SHP77 treated with DMSO at 0.1 percent for 48 hours (cell line): ENCODE results near the gene SIAH3.
"Not testable (repeated sequence)": the region's sequence is repeated elsewhere in the genome, so short reads cannot be mapped to it uniquely, and the experiment has no call there.

ENCODE experiments used
- DNase-seq: peaks from one replicate; lab custom pipeline; 2025; lab: John Stamatoyannopoulos, UW

Gene SIAH3

DNA sequence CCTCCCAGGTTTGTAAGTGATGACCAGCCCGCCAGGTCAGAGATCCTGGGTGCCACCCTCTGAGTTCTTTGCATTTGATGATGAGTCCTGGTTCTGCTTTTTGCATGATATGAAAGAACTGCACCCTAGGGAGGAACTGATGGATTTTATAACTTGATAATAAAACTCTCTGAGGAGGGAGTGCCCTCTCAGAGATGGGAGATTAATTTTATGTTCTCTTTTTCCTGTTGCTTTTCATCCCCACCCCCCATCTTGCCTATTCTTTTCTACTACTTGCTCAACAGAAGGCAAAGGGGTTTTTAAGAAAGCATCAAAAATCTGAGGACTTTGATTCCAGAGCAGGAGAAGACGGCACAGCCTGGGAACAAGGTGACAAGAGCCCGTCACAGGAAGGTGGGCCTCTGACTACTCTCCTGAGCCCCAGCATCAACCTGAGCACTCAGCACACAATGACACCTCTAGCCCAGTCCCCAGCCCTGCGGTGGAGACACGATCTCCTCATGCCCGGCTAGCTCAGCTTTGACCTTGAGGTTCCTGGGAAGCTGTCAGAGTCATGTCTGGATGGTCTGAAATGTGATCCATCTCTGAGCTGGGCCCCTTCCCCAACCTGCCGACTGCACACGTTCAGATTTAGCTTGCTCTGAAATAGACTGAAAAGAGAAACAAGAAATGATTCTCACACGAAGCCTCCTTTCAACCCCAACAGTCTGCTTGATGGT, 69.1 kb downstream of the SIAH3 start:
- no peak for DNase-seq

DNA sequence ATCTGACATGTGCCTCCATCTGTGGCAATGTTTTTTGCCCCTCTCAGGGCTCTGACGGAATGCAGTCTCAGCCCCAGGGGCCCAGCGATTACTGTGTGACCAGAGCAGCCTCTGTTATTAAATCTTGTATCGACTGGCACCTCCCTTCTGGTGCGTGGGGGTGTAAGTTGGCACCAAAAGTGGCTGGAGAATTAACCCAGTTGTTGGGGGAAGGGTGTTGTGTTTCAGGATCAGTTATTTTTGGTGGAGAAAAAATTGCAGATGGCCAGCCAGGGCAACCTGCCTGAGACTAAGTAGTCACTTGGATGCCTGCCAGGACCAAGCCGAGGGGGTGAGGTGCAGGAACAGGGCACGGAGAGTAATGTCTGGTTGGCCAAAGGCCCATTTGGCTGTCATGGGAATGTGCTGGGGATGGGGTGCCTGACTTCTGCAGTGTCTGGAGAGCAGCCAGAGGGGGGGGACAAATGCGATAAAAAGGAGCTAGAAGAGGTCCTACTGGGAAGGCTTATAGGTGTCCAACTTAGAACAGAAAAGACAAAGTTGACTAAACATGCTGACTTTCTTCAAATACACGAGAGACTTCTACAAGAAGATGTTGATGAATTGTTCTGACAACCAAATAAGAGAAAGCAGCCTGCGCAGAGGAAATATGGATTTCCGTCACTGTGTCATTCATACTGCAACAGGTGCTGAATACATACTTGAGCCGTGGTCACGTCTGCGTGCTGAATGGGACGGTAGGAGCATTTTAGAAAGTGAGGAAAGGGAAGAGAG, 69.8 kb downstream of the SIAH3 start:
- DNase-seq: peak; percentile 69

DNA sequence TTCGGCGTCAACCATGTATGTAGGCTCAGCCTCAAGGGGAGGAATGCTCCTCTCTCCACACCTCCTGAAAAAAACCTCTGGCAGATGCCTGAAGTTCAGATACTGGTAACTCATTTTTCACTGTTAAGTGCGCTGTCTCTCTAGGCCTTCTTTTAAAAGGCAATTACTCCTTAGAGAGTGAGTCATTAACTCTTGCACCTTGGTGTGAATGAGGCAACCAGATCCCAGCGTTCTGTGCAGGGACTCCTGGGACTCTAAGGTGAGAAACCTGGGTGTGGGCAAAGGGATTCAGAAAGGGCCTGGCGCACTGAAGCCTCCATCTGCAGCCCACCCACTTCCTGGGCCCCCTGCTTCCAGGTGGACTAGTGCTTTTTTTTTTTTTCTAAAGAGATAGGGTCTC, 71.7 kb downstream of the SIAH3 start:
- no peak for DNase-seq

DNA sequence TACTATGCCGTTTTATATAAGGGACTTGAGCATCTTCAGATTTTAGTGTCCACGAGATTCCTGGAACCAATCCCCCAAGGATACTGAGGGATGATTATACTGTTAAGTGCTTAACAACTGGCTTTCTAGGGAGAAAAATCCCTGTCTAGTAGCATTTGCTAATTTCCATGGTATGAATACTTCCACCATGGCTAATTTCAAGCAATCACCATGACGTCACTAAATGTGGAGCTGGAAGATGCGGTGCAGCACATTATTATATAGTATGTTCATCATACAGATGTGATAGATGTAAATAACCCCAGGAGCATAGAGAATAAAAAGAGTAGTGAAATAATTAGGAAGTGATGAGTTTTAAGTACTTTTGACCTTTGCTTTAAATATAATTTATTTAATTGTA, 72.7 kb downstream of the SIAH3 start:
- DNase-seq: no peak

DNA sequence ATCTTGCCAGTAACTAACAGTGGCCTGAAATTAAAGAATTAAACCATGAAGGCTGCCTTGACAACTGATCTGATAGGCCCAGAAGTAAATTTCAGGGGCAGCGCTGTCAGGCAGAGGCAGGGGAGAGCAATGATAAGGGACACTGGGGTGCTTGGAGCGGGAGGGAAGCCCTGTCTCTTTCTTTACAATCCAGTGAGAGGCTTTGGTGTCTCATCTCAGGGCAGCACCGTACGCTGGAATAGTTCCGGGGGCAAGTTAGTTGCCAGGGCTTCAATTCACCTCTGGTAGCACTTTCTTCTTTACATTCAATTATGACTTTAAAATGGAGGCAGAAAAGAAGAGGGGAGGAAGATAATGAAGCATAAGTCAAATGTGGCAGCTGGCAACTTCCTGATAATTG, 74.8 kb downstream of the SIAH3 start:
- no peak for DNase-seq

DNA sequence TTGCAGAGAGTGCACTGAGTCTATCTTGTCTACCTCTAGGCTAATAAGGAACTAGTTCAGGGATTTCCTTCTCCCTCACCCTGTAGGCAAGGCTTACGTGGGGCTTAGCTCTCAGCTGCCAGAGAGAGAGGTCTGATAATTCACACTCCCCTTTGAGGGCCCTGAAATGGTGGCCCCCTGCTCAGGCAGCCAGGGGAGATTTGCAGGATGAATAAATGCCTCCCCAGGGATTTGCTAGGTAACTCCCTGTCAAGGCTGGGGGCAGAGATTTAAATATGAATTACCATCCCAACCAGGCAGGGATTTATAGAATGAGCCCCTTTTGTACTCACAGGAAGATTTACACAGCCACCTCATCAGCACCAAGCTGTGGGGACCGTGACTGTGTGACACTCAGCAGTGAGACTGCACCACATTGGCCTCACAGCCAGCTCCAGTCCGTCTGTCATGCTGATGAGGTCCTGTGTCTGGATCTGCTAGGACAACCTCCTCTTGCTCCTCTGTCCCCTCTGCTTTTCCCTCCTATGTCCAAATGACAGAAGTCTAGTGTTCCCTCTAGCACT, 76.1 kb downstream of the SIAH3 start:
- no peak for DNase-seq

DNA sequence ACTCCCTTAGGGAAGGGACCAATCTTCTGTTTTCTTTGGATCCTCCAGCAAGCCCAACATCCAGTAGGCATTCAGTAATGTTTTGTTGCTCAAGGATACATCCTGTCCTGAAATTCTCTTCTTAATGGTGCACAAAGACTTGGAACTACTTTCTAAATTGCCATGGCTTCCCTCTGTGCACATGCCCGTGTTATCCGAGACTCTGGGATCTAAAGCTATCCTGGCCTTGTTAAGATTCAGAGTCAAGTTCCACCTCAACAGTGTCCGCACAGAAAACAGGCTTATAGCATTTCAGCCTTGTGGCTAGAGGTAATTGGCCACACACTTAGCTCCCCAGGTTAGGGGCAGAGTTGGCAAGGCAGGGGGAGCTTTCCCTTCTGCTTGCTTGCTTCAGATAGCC, 77.6 kb downstream of the SIAH3 start:
- DNase-seq: no peak

DNA sequence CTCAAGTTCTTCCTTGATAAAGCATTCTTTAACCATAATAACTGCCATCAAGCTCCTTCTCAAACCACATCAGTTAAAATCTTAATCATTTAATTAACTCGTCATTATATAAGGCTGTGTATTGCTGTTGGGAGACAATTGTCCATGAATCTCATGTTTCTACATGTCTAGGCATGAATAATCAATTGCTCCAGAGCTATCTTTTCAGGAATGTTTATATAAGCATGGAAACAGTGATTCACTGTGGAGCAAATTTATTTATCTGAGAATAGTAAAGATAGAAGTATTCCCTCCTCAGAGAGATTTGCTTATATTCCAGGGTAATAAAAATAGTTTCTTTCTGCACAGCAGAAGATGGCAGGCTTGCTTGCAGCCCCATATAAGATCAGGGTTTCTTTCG, 78.3 kb downstream of the SIAH3 start:
- no peak for DNase-seq

DNA sequence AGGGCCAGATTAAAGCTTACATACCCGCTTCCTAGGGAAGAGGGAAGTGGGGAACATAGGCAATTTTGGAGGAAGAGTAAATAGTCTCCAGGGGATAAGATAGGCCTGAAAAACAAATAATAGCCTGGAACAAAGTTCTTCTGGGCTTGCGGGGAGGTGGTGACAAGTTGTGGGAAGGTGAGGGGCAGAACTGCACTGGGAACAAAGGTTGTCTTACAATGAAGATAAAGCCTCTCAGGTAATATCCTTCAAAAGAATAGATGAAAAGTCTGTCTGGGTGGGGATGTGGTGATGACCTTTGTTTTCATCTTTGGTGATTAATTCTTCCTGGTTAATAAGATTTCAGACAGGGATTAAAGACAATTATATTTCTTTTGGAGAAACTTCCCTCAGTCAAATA, 80.7 kb downstream of the SIAH3 start:
- DNase-seq: no peak

DNA sequence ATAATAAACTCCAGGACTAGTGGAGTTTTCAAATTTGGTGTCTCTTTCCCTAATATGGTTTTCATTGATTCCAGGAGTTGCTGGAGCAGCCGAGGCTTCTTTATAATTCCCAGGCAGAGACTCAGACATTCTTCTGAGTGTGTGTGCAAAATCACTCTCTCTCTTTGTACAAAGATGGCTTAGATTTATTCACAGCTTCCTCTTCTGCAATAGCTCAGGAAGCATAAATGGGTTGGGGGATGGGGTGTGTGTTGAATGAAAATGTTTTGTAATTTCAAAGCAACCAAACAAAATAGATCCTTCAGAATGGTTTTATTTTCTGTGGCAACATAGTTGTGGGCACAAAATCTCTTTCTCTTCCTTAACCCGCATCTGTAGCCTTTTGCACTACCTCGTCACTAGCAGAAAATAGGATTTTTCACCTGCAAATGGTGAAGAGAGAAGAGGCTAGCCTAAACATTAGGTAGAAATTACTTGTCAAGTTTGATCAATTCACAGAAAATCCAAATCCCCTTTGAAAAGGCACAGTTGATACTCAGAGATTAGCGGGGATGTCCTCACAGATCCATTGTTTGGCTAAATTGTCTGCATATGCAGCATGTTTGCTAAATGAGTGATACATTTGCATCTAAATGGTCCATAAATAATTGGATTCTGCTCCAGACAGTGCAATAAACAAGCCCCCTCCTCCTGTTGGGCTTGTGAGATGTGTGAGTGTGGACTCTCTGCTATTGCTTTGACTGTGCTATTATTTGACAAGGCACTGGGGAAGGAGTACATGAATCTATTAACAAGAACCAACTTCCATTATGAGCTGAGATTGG, 82.7 kb downstream of the SIAH3 start:
- no peak for DNase-seq

DNA sequence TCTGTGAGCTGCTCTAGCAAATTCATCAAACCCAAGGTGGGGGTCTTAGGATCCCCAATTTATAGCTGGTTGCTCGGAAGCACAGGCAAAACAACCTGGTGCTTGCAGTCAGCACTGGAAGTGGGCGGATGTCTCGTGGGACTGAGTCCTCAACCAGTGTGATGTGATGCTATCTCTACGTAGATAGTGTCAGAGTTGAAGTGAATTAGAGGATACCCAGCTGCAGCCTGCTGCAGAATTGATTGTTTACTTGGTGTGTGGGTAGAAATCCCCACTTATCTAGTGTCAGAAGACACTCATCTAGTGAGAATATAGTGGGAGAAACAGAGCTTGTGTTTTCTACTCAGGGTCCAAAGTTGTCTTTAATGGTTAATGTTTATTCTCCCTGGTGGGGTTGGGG, 86.1 kb downstream of the SIAH3 start:
- DNase-seq: no peak

DNA sequence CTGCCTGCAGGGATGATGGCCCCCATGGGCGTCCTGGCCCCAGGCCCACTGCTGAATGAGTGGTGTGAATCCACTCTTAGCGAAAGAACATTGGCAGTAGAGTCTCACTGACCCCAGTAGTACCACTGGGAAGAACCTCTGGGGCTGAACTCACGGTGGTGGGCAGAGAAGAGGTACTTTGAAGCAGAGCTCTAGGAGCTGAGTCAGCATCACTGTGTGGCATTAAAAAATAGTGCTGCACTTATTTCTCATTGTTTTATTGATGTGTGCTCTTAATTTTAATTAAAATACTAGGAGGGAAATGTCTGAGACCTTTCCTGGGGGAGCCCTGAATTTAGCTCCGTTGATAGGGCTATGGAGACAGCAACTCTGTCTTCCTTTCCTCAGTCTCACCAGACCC, 88.1 kb downstream of the SIAH3 start:
- DNase-seq: no peak

DNA sequence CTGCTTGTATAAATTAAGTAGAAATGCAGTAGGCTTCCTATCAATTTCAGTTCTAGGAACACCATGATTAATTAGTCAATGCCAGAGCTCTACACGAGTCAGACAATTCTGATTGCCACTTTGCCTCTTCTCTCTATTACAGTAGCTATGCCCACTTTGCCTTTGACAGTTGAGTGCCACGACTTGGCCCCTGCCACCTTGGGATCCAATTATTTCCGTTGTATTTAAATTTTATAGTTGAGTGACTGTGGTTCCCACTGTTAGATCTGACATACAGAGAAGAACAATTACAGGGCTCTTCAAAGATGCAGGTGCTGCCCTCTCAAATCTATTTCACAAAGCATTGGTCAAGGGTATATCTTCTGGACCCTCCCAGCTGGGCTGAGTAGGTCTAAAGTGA, 94.0 kb downstream of the SIAH3 start:
- not testable (repeated sequence) for DNase-seq

DNA sequence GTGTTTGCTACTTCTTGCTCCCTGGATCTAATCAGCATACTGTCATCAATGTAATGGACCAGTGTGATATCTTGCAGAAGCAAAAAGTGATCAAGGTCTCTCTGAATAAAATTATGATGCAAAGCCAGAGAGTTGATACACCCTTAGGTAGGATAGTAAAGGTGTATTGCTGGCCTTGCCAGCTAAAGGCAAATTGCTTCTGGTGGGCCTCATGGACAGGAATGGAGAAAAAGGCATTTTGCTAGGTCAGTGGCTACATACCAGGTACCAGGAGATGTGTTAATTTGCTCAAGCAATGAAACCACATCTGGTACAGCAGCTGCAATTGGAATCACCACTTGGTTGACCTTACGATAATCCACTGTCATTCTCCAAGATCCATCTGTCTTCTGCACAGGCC, 95.1 kb downstream of the SIAH3 start:
- DNase-seq: not testable (repeated sequence)

DNA sequence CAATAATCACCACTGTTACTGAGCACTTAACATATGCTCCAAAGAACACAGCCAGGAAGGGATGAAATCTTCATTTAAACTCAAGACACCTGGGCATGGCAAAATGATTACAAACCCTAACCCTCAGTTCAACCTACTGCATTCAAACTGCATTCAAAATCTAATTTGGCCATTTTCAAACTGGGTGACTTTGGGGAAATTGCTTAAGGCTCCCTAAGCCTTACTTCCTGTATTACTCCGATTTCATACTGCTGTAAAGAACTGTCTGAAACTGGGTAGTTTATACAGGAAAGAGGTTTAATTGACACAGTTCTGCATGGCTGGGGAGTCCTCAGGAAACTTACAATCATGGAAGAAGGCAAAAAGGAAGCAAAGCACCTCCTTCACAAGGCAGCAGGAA, 99.0 kb downstream of the SIAH3 start:
- DNase-seq: no peak

DNA sequence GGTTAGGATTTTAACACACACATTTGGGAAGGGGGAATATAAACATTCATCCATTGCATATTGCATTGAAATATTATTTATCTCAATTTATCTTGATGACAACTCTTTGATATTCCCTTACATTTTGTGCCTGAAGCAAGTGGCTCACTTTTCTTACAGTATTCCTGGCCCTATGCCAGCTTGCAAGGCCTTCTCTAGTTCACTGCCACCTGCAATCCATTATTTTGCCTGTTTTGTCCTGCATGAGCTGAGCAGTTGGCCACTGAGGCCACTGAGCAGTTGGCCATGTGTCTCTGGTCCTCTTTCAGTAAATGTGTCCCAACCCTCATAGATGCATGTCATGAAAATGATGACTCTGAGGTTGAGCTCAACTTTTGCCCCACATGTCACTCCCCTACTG, 99.7 kb downstream of the SIAH3 start:
- no peak for DNase-seq

DNA sequence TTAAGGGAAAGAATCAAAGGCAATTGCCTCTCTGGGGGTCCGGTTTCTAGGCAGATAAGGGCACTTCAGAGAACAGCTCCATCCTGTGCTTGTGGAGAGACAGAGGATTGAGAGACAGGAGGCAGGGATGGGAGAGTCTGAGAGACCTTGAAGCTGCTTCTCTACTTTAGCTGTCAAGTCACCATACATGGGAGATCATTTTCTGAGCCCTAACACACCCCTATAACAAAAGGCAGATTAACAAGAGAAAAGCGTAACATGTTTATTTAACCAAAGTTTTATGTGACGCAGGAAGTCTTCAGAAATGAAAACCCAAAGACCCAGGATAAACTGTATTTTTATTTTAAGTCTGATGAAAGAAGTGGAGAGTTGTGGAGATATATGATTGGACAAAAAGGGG, 101.0 kb downstream of the SIAH3 start:
- DNase-seq: no peak

DNA sequence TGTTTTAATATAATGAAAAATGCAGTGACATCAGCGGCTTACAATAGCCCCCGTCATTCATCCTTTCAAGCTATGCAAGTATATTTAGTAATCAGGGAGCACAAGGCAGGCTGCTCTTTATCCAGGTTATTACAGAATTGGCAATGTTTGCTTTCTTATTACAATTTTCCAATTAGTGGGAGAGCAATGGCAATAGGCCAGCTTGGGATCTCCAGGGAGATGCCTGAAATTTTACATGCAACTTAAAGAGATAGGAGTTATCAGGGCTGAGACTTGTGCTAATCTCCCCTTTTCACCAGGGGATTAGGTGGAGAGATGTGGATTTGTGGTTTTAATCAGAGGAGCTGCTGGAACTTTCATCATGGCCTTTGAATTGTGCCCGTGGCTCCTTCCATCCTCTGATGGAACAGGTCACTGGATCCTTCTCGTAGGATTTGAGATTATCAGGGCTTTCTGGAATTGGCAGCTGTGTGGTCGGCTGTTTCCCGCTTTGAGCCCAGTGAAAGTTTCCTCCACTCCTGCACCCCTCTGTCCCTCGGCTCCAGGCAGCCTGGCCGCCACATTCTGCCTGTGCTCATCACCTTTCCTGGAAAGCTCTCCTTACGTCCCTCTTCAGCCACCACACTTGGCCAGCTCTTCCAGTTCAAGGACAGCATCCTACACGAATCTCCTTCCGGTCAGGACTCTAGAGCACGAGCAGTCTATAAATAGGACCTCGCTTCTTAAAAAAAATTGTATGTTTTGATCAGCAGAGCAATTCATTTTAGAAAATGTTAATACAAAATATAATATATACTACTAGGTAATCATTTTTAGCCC, 102.4 kb downstream of the SIAH3 start:
- DNase-seq: no peak

DNA sequence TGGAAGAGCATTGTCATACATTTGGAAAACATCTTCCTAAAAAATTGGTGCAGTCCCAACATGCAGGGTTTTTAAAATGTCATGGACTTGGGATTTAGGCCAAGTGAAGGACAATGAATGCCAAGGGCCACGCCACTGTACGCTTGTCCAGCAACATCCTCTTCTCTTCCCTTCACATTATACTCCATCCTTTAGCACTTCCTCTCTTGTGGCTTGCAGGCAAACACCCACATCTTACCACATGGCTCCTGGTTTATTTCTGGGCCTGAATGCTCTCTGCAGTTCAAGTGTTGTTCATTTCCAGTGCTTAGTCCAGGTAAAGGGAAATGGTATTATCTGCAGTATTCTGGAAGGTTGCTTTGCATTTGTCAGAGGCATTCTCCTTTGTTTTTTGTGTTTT, 104.5 kb downstream of the SIAH3 start:
- DNase-seq: no peak

DNA sequence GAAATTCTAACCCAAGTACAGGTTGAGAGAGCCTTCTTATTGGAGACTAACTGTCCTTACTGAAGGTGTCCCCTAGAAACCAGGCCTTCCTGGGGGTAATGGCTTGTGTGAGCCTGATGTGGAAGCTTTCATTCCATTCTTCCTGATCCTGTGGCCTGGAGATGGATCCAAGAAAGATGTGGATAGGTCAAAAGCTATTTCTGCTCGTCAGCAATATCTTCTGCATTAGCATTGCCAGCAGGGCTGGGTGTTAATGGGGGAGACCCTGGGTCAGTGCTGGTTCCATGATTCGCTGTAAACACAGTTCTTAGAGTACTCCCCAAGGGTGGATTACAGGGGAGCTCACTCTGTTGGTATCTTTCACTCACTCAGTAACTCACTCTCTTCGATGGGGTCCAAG, 106.6 kb downstream of the SIAH3 start:
- DNase-seq: no peak

DNA sequence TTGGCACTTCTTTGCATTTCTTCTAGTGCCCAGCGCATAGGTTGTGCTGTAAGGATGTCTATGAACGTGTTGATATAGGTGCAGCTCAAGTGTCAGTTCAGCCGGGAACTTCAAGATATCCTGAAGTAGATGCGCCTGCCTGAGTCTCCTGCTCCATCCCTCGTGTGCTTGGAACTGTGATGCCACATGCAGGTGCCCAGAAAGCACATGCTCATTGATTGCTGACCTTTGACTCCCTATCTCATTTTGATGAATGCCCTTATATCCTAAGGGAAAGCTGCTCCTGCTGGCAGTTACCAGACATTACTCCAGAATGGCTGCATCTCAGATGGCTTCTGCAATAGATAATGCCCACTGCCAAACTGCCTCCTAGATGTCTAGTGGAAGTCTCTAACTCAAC, 108.6 kb downstream of the SIAH3 start:
- no peak for DNase-seq

DNA sequence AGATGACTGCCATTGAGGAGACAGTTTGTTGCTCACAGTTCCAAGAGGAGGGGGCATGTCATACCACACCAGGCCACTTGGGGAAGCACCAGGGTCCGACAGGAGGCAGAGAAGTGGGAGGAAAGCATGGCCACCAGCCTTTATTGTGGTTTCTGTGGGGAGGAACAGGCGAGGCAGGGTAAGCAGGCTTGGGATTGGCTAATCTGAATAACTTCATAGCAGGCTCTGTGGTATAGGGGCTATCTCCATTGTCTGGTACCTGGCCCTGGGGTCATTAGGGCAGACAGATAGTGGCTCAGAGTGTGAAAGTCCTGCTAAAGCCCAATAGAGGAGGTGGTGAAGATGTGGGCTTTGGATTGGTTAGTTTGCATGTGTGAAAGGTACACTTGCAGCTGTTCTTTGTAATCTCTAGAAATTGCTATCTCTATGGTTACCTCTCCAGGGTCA, 114.0 kb downstream of the SIAH3 start:
- DNase-seq: no peak
